Glutamatergic neuron (in vitro differentiated cells): Measurements from ENCODE around the gene HSF4. TPM values are rescaled to one million over a fixed set of nuclear protein-coding genes. Genes with fewer than 3 reads are reported as not detected.

ENCODE experiments used
- DNase-seq: peaks from one replicate; pipeline ENCODE4 v3.0.0; 2022
- H3K27ac Mint-ChIP-seq: one replicate; pipeline ENCODE4 v1.8.0; 2020; ENCODE audit warnings: mild to moderate bottlenecking, mixed read lengths, inconsistent platforms; ENCODE audit not compliant: unreplicated experiment
- H3K27me3 Mint-ChIP-seq: one replicate; pipeline ENCODE4 v1.8.0; 2020; ENCODE audit warnings: mild to moderate bottlenecking, moderate library complexity, mixed read lengths, inconsistent platforms; ENCODE audit not compliant: unreplicated experiment
- H3K36me3 Mint-ChIP-seq: one replicate; pipeline ENCODE4 v1.8.0; 2020; ENCODE audit warnings: mild to moderate bottlenecking, mixed read lengths, inconsistent platforms; ENCODE audit not compliant: unreplicated experiment
- H3K4me1 Mint-ChIP-seq: one replicate; pipeline ENCODE4 v1.8.0; 2020; ENCODE audit warnings: mild to moderate bottlenecking, low read depth, mixed read lengths, inconsistent platforms; ENCODE audit not compliant: unreplicated experiment
- H3K4me3 Mint-ChIP-seq: one replicate; pipeline ENCODE4 v1.8.0; 2020; ENCODE audit warnings: mild to moderate bottlenecking, mixed read lengths, inconsistent platforms; ENCODE audit not compliant: unreplicated experiment
- H3K9me3 Mint-ChIP-seq: one replicate; pipeline ENCODE4 v1.8.0; 2020; ENCODE audit warnings: mild to moderate bottlenecking, moderate library complexity, mixed read lengths, inconsistent platforms; ENCODE audit not compliant: unreplicated experiment
- total RNA-seq: library from RNA; stranded (reverse); fragmentation: NEBNext Ultra II Directional; extraction: Animal tissue kit (Norgen Biotek cat#: 25700); gene quantifications from one replicate; pipeline ENCODE4 v1.2.1, GENCODE V29; 2021; ENCODE audit not compliant: unreplicated experiment
- TF ChIP-seq, protein P1 (sequence below): fragments of 200-600 bp; sonication (generic); IDR thresholded peaks from one replicate; pipeline ENCODE4 v1.5.0; 2021; ENCODE audit not compliant: partially characterized antibody, unreplicated experiment

HSF4 gene
- total RNA-seq, 1 donor from 2014 or later, result 7.2 TPM

GRCh38 chr16:67191995-67192681 lies 27.6 kb downstream of the HSF4 start, which contains the start of gene E2F4:
Gene E2F4, plus strand, starts transcription at chr16:67192155. Its CDS starts 73 bp downstream, at chr16:67192228.
- Mint-ChIP-seq H3K36me3 (no peaks in the 10 kb centered on the region), H3K9me3 (peaks cover 17% of the 10 kb centered on the region), H3K27me3 (peaks cover 8% of the 10 kb centered on the region), H3K4me3 (peak within 1 kb of the TSS; percentile 94), H3K27ac (peak within 1 kb of the TSS; percentile 84), H3K4me1 (peaks cover 13% of the 10 kb centered on the region)
- TF ChIP-seq, protein P1, sequence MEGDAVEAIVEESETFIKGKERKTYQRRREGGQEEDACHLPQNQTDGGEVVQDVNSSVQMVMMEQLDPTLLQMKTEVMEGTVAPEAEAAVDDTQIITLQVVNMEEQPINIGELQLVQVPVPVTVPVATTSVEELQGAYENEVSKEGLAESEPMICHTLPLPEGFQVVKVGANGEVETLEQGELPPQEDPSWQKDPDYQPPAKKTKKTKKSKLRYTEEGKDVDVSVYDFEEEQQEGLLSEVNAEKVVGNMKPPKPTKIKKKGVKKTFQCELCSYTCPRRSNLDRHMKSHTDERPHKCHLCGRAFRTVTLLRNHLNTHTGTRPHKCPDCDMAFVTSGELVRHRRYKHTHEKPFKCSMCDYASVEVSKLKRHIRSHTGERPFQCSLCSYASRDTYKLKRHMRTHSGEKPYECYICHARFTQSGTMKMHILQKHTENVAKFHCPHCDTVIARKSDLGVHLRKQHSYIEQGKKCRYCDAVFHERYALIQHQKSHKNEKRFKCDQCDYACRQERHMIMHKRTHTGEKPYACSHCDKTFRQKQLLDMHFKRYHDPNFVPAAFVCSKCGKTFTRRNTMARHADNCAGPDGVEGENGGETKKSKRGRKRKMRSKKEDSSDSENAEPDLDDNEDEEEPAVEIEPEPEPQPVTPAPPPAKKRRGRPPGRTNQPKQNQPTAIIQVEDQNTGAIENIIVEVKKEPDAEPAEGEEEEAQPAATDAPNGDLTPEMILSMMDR, result no peak
- DNase-seq, result peak; percentile 91

- Mint-ChIP-seq H3K36me3 (no peaks in the 10 kb centered on the region), H3K4me1 (peaks cover 13% of the 10 kb centered on the region), H3K4me3 (peak overlapping the region; percentile 94), H3K27ac (peak overlapping the region; percentile 84), H3K27me3 (peaks cover 8% of the 10 kb centered on the region), H3K9me3 (peaks cover 17% of the 10 kb centered on the region)
- TF ChIP-seq, protein P1, result no peak
- no peak for DNase-seq
Measured at GRCh38 chr16:67192781-67193361, 28.3 kb downstream of the HSF4 start.

- Mint-ChIP-seq H3K27me3 (peaks cover 8% of the 10 kb centered on the region), H3K36me3 (no peaks in the 10 kb centered on the region), H3K9me3 (peaks cover 17% of the 10 kb centered on the region), H3K4me3 (peak overlapping the region; percentile 94), H3K4me1 (peaks cover 13% of the 10 kb centered on the region), H3K27ac (peak overlapping the region; percentile 84)
- no peak for DNase-seq
- TF ChIP-seq, protein P1, result no peak
Measured at GRCh38 chr16:67193536-67193935, 29.0 kb downstream of the HSF4 start.

DNA sequence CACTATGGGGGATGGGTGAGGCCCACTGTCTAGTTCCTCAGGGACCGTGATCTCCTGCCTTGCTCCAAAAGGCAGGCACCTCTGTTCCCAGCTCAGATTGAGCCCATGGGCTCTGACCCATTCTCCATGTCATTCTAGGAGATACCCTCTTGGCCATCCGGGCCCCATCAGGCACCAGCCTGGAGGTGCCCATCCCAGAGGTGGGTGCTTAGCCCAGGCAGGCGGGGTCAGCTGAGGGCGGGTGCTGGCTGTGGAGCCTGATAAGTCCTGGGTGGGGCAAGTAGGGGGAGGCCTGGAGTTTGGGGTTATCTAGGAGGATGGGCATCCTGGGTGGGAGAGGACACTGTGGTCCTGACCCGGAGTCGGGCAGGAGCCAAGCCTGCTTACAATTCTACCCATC lies 29.7 kb downstream of the HSF4 start:
- peaks cover 8% of the 10 kb centered on the region for H3K27me3 Mint-ChIP-seq
- H3K4me1 Mint-ChIP-seq, result peaks cover 13% of the 10 kb centered on the region
- H3K4me3 Mint-ChIP-seq, result peak overlapping the region; percentile 94
- no peak overlapping the region for H3K27ac Mint-ChIP-seq
- no peak for DNase-seq
- peaks cover 17% of the 10 kb centered on the region for H3K9me3 Mint-ChIP-seq
- TF ChIP-seq, protein P1, result no peak
- no peaks in the 10 kb centered on the region for H3K36me3 Mint-ChIP-seq

- no peak overlapping the region for H3K4me3 Mint-ChIP-seq
Measured at GRCh38 chr16:67195676-67196075, 31.1 kb downstream of the HSF4 start.

More at GRCh38 chr16:67195676-67196075, 31.1 kb downstream of the HSF4 start:
- DNase-seq, result no peak
- Mint-ChIP-seq H3K4me1 (peaks cover 15% of the 10 kb centered on the region), H3K27ac (no peak overlapping the region), H3K27me3 (peaks cover 9% of the 10 kb centered on the region), H3K36me3 (no peaks in the 10 kb centered on the region), H3K9me3 (peaks cover 18% of the 10 kb centered on the region)
- TF ChIP-seq, protein P1, result no peak
